HG02759 (cell line): ENCODE data around the gene DNAH3.
"Not testable (repeated sequence)": the region's sequence is repeated elsewhere in the genome, so short reads cannot be mapped to it uniquely, and the experiment has no call there.

Experiments used
- ATAC-seq: cut with Tn5 transposase; IDR thresholded peaks from one replicate; pipeline ENCODE4 v1.9.1; 2021; ENCODE audit warnings: mild to moderate bottlenecking, moderate library complexity; ENCODE audit not compliant: unreplicated experiment

DNAH3 gene

GRCh38 chr16:21167929-21168602, 17.4 kb upstream of the DNAH3 start:
- no peak for ATAC-seq

DNA sequence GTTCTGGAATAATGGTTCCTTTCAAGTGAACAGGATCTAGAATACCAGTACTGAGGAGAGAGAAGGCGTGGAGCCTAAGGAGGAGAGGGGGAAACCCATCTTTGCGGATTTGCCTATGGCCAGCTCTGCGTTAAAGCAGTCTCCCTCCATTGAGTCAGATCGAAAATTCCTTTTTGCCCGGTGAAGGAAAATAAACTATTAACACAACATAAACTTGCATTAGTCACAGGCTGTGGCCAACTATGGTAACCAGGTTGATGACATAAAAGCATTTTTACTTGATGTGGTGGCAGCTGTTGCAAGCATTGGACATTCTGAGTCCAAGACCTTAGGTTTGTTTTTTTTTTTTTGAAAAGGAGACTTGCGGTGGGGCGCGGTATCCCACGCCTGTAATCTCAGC, 16.7 kb upstream of the DNAH3 start:
- ATAC-seq, result no peak

GRCh38 chr16:21166561-21166961, 15.9 kb upstream of the DNAH3 start:
- ATAC-seq, result no peak

- ATAC-seq, result no peak
These were observed 14.0 kb upstream of the DNAH3 start for GRCh38 chr16:21164521-21165168.

- ATAC-seq, result no peak
These were observed 12.9 kb upstream of the DNAH3 start for GRCh38 chr16:21163576-21163975.

DNA sequence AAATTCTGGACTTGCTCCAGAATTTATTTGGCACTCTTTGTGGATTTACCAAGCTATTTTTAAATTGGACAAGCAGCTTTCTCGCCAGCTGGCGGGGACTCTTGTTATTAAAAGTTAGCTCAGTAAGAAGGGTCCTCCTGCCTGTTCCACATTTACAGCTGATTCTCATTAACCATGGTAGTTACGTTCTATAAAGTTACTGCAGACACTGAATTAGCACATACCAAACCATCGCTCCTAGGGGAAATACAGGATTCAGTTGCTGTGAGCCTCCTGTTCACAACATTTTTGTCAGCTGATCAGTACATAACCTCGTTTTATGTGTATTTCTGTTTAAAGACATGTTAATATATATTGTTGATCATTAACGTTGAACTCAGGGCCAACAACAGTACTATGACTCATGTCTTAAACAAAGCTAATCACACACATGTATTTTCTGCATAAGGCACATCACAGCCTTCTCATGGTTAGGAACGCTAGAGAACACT, 12.1 kb upstream of the DNAH3 start:
- no peak for ATAC-seq

GRCh38 chr16:21161211-21161610, 10.6 kb upstream of the DNAH3 start:
- no peak for ATAC-seq

DNA sequence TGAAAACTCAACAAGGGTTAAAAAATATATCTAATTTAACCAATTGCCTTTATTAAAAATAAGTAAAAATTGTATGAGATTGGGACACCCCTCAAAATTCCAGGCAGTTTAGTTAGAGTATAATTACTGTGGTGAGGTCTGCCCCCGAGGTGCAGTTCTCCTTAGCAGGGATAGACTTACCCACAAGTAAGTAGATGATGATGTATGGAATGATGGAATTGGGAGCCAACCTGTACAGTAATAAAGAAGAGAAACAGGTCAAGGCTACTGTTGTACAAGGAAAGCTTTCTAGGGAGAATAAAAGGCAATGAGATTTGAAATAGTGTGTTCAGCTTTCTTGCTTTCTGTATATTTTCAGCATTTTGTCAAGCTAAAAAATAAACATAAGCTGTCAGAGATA, 9.6 kb upstream of the DNAH3 start:
- ATAC-seq, result no peak

- ATAC-seq, result no peak
These were observed 8.8 kb upstream of the DNAH3 start for GRCh38 chr16:21159281-21159951.

DNA sequence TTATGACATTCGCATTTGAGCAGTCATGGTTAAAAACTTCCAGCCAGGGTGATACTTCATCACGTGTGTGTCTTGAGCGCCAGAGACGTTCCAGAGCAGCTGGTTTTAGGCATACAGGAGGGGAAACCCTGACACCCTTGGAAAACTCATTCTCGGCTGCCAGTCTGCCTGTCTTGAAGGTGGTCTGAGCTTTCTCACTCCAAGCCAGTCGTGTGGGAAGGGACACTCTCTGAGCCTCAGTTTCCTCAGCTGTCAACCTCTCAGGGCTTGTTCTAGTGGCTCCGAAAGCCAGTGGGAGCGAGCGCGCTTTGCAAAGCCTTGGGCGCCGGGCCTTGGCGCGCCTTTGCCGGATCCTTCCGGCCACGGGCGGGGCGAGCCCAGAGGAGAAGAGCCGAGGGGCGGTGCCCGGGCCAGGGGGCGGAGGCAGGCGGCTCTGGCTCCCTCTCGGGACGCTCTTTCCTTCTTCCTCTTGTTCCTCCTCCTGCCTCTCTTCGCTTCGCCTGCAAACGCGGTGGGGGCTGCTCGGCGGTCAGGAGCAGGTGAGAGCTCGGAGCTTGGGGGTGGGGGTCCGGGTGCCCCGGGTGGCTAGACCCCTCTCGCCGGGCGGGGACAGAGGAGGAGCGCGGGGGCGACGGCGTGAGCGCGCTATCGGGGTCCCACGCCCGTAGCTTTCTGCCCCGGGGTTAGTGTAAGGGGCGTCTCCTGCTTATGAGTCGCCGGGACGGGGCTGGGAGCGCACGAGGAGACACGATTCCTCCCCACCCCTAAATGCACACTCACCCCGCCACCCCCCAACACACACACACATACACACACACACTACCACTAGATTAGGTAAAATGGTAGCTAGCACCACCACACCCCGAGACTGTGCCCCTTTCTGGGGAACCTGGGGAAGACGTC, 7.8 kb upstream of the DNAH3 start, which contains the start of gene LDAF1:
Gene LDAF1 (plus strand): TSS at position 467 of the 903 bp plus-strand sequence. CDS start 2,509 bp downstream, outside the sequence.
- ATAC-seq, result peak; percentile 91

- no peak for ATAC-seq
These were observed 7.0 kb upstream of the DNAH3 start for GRCh38 chr16:21157632-21158031.

DNA sequence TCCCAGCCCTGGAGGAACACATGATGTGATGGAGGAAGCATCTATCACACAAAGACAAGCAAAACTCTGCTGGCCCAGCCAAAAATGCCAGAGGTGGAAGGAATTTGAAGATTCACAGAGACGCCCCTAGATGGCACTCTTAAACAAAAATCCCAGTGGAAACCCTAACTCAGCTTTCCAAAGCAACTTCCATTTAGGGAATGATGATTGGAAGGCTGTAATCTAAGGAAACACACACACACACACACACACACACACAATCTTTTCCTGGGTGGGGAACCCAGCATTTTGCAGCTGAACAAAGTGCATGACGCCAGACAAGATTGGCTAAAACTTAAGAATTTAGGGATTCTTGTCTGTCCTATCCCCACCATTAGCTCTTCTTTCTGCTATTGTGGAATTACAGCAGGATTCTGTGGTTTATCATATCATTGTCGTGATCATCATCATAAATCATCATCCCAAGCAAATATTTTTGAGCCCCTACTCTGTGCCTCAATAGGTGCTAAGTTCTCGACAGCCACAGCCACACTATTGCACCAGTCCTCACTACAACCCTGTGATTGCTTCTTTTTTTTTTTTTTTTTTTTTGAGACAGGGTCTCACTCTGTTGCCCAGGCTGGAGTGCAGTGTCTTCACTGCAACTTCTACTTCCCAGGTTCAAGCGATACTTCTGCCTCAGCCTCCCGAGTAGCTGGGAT, 6.3 kb upstream of the DNAH3 start:
- no peak for ATAC-seq

DNA sequence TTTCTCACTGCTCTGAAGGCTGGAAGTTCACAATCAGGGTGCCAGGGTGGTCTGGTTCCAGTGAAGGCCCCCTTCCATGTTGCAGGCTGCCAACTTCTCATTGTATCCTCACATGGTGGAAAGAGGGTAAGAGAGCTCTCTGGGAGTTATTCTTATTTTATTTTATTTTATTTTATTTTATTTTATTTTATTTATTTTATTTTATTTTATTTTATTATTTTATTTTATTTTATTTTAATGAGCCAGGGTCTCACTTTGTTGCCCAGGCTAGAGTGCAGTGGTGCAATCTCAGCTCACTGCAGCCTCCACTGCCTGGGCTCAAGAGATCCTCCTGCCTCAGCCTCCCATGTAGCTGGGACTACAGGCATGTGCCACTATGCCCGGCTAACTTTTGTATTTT, 5.4 kb upstream of the DNAH3 start:
- not testable (repeated sequence) for ATAC-seq

GRCh38 chr16:21153124-21153729, 2.6 kb upstream of the DNAH3 start:
- ATAC-seq, result not testable (repeated sequence)

DNA sequence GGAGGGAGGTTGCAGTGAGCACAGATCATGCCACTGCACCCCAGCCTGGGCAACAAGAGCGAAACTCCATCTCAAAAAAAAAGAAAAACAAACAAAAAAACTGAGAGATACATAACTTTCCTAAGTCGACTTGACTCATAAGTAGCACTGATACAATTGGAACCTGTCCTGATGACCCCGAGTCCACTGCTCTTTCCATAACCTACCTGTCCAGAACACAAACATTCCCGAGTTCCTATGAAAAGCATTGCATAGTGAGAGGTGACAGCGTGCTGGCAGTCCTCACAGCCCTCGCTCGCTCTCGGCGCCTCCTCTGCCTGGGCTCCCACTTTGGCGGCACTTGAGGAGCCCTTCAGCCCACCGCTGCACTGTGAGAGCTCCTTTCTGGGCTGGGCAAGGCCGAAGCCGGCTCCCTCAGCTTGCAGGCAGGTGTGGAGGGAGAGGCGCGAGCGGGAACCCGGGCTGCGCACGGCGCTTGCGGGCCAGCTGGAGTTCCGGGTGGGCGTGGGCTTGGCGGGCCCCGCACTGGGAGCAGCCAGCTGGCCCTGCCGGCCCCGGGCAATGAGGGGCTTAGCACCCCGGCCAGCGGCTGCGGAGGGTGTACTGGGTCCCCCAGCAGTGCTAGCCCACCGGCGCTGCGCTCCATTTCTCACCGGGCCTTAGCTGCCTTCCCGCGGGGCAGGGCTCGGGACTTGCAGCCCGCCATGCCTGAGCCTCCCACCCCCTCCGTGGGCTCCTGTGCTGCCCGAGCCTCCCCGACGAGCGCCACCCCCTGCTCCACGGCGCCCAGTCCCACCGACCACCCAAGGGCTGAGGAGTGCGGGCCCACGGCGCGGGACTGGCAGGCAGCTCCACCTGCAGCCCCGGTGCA, 1.7 kb upstream of the DNAH3 start:
- not testable (repeated sequence) for ATAC-seq

- no peak for ATAC-seq
These were observed 4.9 kb downstream of the DNAH3 start for GRCh38 chr16:21145738-21146137.

DNA sequence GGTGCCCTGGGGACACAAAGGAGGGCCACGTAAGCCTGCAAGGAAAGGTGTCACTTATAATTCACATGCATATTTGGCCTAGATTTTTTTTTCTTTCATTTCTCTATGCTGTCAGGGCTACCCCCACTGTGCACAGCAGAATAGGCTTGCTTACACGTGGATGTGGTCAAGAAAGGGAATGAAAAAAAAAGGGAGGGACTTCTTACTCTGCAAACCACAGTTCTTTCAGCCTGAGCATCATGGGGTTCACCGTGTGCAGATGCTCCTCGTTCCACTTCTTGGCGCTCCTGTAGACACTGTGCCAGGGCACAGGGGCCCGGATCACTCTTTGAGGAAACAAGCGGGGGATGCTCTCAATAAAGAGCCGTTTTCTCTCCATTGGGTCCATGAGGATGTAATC, 16.6 kb downstream of the DNAH3 start:
- no peak for ATAC-seq

GRCh38 chr16:21130811-21131210, 19.8 kb downstream of the DNAH3 start:
- no peak for ATAC-seq

DNA sequence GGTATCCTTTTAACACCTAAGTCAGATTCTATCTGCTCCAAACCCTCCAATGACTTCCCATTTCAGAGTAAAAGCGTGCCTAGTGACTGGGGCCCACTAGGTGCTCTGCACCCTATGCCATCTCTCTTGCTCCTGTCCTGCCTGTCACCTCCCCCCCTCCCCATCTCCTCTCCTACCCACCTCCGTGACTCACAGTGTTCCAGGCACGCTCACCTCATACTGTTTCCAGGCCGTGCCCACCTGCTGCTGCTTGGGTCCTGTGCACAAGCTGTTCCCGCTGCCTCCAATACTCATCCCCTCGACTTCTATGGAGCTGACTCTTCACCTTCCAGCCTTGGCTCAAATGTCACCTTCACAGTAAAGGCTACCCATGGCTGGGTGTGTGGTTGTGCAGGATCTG, 21.7 kb downstream of the DNAH3 start:
- no peak for ATAC-seq
